ENCODE measurements around the gene ZFPM1. TPM values are rescaled to one million over a fixed set of nuclear protein-coding genes. Genes with fewer than 3 reads are reported as not detected.
A peak's percentile ranks its signal among the peaks of the same experiment; 100 is the strongest.

Gene ZFPM1
- total RNA-seq, 2 donors from 2014 or later: 10.9 to 11.4 TPM

DNA sequence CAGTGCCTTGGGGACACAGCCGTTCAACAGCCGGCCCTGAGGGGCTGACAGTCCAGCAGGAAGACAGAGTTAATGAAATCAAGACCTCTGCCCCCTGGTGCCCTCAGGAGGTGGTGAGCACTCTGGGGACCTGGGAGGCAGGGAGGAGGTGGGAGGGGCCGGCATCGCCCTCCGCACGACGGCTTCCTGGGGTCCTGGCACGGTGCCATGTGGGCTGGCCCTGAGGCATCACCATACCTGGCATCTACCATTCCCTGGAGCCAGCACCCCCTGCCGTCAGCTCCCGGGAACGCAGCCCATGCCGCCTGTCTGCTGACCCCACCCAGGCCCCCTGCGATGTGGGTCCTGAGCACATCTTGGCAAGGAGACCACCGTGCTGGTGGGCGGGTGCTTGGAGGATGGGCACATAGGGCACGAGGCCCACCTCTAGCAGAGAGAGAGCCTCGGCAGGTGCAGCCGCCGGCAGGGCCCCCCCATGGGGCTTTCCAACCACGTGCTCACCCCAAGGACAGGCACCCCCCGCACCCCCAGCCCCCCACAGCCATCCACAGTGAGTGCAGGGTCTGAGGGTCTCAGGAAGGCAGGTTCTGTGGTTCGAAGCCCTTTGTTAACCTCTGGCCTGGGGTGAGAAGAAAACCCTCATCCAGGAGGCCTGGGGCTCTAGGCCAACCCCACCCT is 52.5 kb downstream of the ZFPM1 start:
- TF ChIP-seq, protein P1, sequence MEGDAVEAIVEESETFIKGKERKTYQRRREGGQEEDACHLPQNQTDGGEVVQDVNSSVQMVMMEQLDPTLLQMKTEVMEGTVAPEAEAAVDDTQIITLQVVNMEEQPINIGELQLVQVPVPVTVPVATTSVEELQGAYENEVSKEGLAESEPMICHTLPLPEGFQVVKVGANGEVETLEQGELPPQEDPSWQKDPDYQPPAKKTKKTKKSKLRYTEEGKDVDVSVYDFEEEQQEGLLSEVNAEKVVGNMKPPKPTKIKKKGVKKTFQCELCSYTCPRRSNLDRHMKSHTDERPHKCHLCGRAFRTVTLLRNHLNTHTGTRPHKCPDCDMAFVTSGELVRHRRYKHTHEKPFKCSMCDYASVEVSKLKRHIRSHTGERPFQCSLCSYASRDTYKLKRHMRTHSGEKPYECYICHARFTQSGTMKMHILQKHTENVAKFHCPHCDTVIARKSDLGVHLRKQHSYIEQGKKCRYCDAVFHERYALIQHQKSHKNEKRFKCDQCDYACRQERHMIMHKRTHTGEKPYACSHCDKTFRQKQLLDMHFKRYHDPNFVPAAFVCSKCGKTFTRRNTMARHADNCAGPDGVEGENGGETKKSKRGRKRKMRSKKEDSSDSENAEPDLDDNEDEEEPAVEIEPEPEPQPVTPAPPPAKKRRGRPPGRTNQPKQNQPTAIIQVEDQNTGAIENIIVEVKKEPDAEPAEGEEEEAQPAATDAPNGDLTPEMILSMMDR (IDR thresholded peaks at IDR 0.05): peak; percentile 69 to 93 (median 82)
- no peak for TF ChIP-seq POLR2A (IDR thresholded peaks at IDR 0.05)
- ATAC-seq (peak; percentile 44), DNase-seq (peak; percentile 92 to 95 (median 92))
- H3K4me1 ChIP-seq: peaks cover 93% of the 10 kb centered on the region
- H3K27ac ChIP-seq: peak overlapping the region; percentile 83 to 93 (median 90)
- H3K36me3 ChIP-seq (replicated peaks in 1 of 2; ENCODE audit: insufficient read depth in 1 of 2, low read depth in 2 of 2): no peaks in the 10 kb centered on the region
- 6 to 13% methylated on average over 6 to 22 of the region's 22 CpGs for WGBS, 2 donors
- H3K9me3 ChIP-seq: no peaks in the 10 kb centered on the region
- H3K27me3 ChIP-seq: no peaks in the 10 kb centered on the region
- no peak overlapping the region for H3K4me3 ChIP-seq
- intact Hi-C loops (cut with DNase I): no loop called here

DNA sequence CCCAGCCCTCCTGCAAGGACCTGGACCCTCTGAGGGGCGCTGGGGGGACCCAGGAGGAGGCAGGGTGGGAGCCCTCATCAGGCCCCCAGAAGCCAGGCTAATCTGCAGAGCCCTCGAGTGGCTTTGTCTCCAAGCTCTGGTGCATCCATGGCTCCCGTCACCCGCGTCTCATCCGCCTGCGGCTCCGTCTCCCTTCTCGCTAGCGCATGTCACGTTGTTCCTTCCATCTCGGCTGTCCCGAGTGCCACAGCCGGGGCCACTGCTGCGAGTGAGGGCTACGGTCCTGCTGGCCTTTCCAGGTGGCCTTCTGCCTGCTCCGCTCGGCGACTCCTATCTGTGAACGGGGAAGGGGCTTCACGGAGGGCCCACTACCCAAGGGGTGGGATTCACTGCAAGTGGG is 53.6 kb downstream of the ZFPM1 start:
- ATAC-seq: no peak
- H3K27me3 ChIP-seq: no peaks in the 10 kb centered on the region
- no peak for DNase-seq
- H3K4me1 ChIP-seq: peaks cover 95% of the 10 kb centered on the region
- intact Hi-C loops (cut with DNase I): no loop called here
- H3K4me3 ChIP-seq: no peak overlapping the region
- 95 to 97% methylated on average over 17 to 21 of the region's 21 CpGs for WGBS, 2 donors
- no peak for TF ChIP-seq POLR2A (IDR thresholded peaks at IDR 0.05)
- TF ChIP-seq, protein P1 (IDR thresholded peaks at IDR 0.05): no peak
- peak overlapping the region in 3 of 4 donors; percentile 89 to 92 (median 90) for H3K27ac ChIP-seq
- no peaks in the 10 kb centered on the region for H3K36me3 ChIP-seq (replicated peaks in 1 of 2; ENCODE audit: insufficient read depth in 1 of 2, low read depth in 2 of 2)
- H3K9me3 ChIP-seq: no peaks in the 10 kb centered on the region

DNA sequence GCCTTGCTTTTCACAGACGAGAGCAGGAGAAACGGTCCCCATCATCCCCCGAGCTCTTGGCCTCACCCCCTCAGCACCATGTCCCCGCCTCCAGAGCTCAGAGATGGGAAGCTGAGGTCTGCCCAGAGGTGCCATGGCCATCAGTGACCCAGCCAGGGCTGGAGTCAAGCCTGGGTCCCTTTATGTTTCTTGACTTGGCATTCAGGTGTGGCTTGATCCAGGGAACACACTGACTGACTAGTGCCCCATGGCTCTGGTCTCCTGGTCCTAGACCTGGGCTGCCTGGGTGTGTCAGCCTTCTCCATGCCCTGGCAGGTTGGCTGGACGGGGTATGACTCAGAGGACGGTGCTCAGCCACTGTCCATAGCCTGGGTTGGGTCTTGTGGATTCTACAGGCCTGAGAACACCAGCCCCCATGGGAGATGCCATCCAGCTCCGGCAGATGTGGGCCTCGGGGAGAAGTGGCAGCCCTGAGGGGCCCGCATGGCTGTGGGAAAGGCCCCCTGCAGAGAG is 54.2 kb downstream of the ZFPM1 start:
- Histone ChIP-seq H3K9me3 (no peaks in the 10 kb centered on the region), H3K4me3 (no peak overlapping the region), H3K27ac (peak overlapping the region; percentile 89 to 92 (median 90)), H3K27me3 (no peaks in the 10 kb centered on the region), H3K36me3 (replicated peaks in 1 of 2; ENCODE audit: insufficient read depth in 1 of 2, low read depth in 2 of 2) (no peaks in the 10 kb centered on the region), H3K4me1 (peaks cover 96% of the 10 kb centered on the region)
- intact Hi-C loops (cut with DNase I): no loop called here
- peak in 1 of 4 donors; percentile 70 for DNase-seq
- no peak for TF ChIP-seq POLR2A (IDR thresholded peaks at IDR 0.05)
- TF ChIP-seq, protein P1 (IDR thresholded peaks at IDR 0.05): no peak
- 93 to 100% methylated on average over 3 to 9 of the region's 9 CpGs for WGBS, 2 donors
- ATAC-seq: no peak

DNA sequence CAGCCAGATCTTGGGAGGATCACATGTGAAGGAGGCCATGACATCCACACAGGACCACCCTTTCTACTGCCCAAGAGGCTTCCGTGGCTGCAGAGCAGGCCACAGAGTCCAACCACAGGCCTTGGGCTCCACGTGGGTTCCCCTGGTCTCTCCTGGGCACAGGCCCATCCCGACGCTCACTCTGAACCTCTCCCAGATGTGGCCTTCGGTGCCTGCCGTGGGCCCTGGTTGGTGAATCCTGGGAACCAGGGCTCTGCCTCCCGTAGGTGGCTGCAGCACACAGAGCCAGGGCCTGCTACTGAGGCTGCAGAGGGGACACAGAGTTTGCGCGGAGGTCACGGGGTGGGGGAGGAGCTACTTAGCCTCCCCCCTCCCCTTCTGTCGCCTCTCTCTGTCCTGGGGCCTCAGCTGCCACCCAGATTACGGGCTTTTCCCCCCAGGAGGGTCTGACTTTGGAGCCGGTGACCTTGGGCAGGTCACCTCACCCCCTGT is 55.3 kb downstream of the ZFPM1 start:
- H3K4me3 ChIP-seq: no peak overlapping the region
- 26 to 40% methylated on average over 7 to 13 of the region's 13 CpGs for WGBS, 2 donors
- H3K27me3 ChIP-seq: no peaks in the 10 kb centered on the region
- DNase-seq (peak in 3 of 4 donors; percentile 27 to 60 (median 57)), ATAC-seq (no peak)
- peak overlapping the region; percentile 86 to 92 (median 90) for H3K27ac ChIP-seq
- TF ChIP-seq, protein P1 (IDR thresholded peaks at IDR 0.05): no peak
- TF ChIP-seq POLR2A (IDR thresholded peaks at IDR 0.05): no peak
- peaks cover 85% of the 10 kb centered on the region for H3K4me1 ChIP-seq
- no peaks in the 10 kb centered on the region for H3K9me3 ChIP-seq
- H3K36me3 ChIP-seq (replicated peaks in 1 of 2; ENCODE audit: insufficient read depth in 1 of 2, low read depth in 2 of 2): no peaks in the 10 kb centered on the region
- intact Hi-C loops (cut with DNase I): no loop called here

Data from body of pancreas (tissue), 4 donors.